ENCODE measurements around the gene CALY.

Gene CALY

DNA sequence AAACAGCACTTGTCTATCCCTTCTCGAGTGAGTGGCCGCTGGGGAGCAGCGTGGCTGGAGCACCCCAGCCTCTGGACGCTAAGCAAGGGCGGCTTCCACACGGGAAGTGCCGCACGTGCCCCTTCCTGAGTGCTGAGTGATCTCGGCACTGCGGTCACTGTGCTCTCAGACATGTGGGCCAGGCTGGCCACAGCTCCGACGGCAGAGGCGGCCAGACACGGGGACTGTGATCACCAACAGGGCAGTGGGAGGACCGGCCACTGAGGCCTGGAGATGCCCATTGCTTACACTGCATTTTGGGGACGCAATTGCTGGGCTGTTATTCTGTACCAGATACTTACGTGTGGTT, 29.4 kb upstream of the CALY start:
- DNase-seq (ENCODE audit: low read depth), result no peak

DNA sequence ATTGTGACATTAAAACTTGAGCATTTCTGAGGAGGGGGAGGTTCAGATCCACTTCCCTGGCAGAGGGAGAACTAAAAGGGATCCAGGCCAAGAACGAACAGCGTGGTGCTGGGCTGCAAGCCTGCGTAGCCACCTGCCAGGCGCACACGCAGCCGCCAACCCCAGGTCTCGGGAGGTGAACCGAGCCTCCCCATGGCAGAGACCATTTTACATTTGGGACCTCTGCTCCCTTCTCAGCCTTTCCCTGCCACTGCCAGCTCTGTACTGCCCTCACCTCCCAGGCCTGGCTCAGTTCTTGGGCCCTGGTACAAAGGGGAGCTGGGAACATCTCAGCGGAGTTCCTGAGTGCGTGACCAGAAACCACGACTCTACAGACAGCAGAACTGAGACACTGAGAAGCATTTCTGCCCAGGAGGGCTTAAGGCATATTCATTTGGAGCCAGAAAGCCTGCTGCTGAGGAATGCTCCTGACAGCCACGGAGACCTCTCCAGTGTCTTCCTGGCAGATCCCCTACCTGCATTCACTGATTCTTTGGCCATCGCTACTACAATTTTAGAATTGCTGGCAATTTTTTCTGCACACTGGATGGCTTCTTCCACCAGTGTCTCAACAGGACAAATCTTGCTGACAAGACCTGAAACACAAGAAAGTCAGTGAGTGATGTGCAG, 28.9 kb upstream of the CALY start:
- no peak for DNase-seq (ENCODE audit: low read depth)

DNA sequence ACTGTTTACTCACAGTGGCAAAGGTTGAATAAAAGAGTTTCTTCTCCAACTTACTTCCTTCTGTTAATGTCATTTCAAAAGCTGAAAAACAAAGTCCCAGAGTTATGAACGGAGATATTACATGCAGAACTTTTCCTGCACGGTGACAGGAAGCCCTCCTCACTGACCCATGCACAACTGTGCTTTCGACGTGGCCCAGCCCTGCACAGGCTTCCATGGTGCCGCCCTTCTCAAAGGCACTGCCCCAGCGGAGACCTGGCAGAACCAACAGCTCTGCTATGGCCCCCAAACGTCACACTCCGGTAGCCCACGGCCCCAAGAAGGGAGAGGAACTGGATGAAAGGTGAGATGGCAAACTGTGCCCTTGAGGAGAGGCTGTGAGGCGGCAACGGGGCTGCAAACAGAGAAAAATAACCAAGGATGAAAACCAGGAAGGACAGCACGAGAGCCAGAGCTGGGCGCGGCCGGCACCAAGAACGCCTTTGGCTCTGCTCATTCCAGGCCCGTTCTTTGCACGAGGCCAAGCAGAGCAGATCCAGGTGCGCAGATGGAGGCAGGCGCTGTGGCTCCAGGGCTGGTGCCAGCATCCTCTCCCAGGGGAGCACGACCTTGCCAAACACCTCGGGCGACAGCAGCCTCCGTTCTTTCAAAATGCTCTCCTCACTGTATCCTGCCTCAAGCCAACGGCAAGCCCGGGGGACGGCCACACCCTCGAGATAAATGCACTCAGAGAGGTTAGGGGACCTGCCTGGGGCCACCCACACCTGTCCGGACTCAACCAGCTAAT, 28.1 kb upstream of the CALY start:
- no peak for DNase-seq (ENCODE audit: low read depth)

DNA sequence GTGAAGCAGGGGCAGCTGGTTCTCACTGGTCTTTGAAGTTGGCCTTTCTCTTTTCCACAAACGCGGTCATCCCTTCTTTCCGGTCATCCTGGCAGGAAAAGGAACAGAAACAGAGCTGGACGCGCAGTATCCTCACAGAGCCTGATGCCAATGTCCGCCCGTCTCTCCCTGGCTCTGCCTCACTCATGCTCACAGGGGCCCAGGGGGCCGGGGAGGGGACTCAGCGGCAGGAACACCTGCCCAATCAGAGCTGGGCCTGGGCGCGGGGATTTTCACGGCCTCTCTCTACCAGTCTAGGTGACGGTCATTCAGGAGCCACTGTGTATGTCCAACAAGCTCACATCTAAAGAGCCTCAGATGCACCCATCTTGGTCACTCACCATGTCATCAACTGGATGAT, 26.1 kb upstream of the CALY start:
- no peak for DNase-seq (ENCODE audit: low read depth)

DNA sequence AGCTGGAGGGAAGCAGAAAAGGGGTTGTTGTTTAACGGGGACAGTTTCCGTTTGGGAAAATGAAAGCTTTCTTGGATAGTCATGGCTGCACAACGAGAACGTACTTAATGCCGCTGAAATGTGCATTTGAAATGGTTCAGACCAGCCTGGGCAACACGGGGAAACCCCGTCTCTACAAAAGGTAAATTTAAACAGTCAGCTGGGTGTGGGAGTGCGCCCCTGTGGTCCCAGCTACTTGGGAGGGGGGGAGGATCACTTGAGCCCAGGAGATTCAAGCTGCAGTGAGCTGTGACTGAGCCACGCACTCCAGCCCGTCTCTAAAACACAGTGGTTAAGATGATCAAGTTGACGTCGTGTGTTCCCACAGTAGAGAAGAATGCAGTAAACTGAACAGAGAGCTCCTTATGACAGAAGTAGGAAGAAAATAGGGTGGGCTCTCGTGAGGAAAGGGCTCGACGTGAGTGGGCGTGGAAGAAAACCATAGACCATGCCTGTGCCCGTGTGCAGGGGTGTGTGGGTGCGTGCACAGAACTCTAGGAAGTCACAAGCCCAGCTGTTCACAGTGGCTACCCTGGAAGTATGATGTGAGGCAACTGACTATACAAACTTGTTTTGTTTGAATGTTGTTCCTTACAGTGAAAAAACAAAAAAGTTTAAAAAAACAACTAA, 25.2 kb upstream of the CALY start:
- DNase-seq (ENCODE audit: low read depth), result no peak

- no peak for DNase-seq (ENCODE audit: low read depth)
These were observed 24.5 kb upstream of the CALY start for GRCh38 chr10:133361227-133361626.

- no peak for DNase-seq (ENCODE audit: low read depth)
These were observed 23.4 kb upstream of the CALY start for GRCh38 chr10:133359972-133360610.

- no peak for DNase-seq (ENCODE audit: low read depth)
These were observed 22.9 kb upstream of the CALY start for GRCh38 chr10:133359554-133359971.

- DNase-seq (ENCODE audit: low read depth), result no peak
These were observed 22.2 kb upstream of the CALY start for GRCh38 chr10:133358925-133359310.

- no peak for DNase-seq (ENCODE audit: low read depth)
These were observed 21.6 kb upstream of the CALY start for GRCh38 chr10:133358162-133358924.

- peak; percentile 40 for DNase-seq (ENCODE audit: low read depth)
These were observed 20.8 kb upstream of the CALY start, which contains the start of gene FUOM for GRCh38 chr10:133357285-133358161. FUOM (minus strand) TSS chr10:133358019; CDS start chr10:133358007, 12 bp downstream.

- DNase-seq (ENCODE audit: low read depth), result no peak
These were observed 20.0 kb upstream of the CALY start for GRCh38 chr10:133356549-133357284.

- no peak for DNase-seq (ENCODE audit: low read depth)
These were observed 19.3 kb upstream of the CALY start for GRCh38 chr10:133355991-133356390.

- no peak for DNase-seq (ENCODE audit: low read depth)
These were observed 18.6 kb upstream of the CALY start for GRCh38 chr10:133355266-133355665.

GRCh38 chr10:133354672-133355240, 18.1 kb upstream of the CALY start:
- DNase-seq (ENCODE audit: low read depth), result no peak

- DNase-seq (ENCODE audit: low read depth), result no peak
These were observed 17.4 kb upstream of the CALY start for GRCh38 chr10:133353988-133354605.

GRCh38 chr10:133353202-133353959, 16.7 kb upstream of the CALY start:
- no peak for DNase-seq (ENCODE audit: low read depth)

Measured in stimulated activated CD8-positive, alpha-beta memory T cell treated with anti-CD3 and anti-CD28 coated beads, Interleukin-7, amount 100 ng/mL, for 24 hours (primary cell).